ENCODE data around the gene COMMD4. TPM values are rescaled to one million over a fixed set of nuclear protein-coding genes. Genes with fewer than 3 reads are reported as not detected.
"Not testable (repeated sequence)": the region's sequence is repeated elsewhere in the genome, so short reads cannot be mapped to it uniquely, and the experiment has no call there.

The COMMD4 gene
- total RNA-seq, result 106 TPM
- polyA plus RNA-seq, result 99.0 TPM
- long read RNA-seq, donor 1, partial matches to known transcripts, result 0 of 4 reads
- long read RNA-seq, donor 1, other reads (novel, unspliced or antisense), result 0 of 4 reads
- long read RNA-seq, donor 2, result 0 reads
- long read RNA-seq, donor 3, full-length matches to known transcripts, result 53 of 76 reads
- long read RNA-seq, donor 3, partial matches to known transcripts, result 23 of 76 reads
- long read RNA-seq, donor 3, other reads (novel, unspliced or antisense), result 0 of 76 reads
- long read RNA-seq, donor 4, full-length matches to known transcripts, result 31 of 31 reads
- long read RNA-seq, donor 4, partial matches to known transcripts, result 0 of 31 reads
- long read RNA-seq, donor 4, other reads (novel, unspliced or antisense), result 0 of 31 reads
- long read RNA-seq, donor 5, full-length matches to known transcripts, result 62 of 85 reads
- long read RNA-seq, donor 5, partial matches to known transcripts, result 23 of 85 reads
- long read RNA-seq, donor 5, other reads (novel, unspliced or antisense), result 0 of 85 reads
- long read RNA-seq, donor 6, full-length matches to known transcripts, result 18 of 34 reads
- long read RNA-seq, donor 6, partial matches to known transcripts, result 16 of 34 reads
- long read RNA-seq, donor 6, other reads (novel, unspliced or antisense), result 0 of 34 reads
- long read RNA-seq, donor 7, full-length matches to known transcripts, result 34 of 34 reads
- long read RNA-seq, donor 7, partial matches to known transcripts, result 0 of 34 reads
- long read RNA-seq, donor 7, other reads (novel, unspliced or antisense), result 0 of 34 reads
- long read RNA-seq, donor 8, full-length matches to known transcripts, result 20 of 26 reads
- long read RNA-seq, donor 8, partial matches to known transcripts, result 6 of 26 reads
- long read RNA-seq, donor 8, other reads (novel, unspliced or antisense), result 0 of 26 reads
- long read RNA-seq, donor 9, full-length matches to known transcripts, result 26 of 26 reads
- long read RNA-seq, donor 9, partial matches to known transcripts, result 0 of 26 reads
- long read RNA-seq, donor 9, other reads (novel, unspliced or antisense), result 0 of 26 reads
- long read RNA-seq, donor 10, full-length matches to known transcripts, result 25 of 37 reads
- long read RNA-seq, donor 10, partial matches to known transcripts, result 12 of 37 reads
- long read RNA-seq, donor 10, other reads (novel, unspliced or antisense), result 0 of 37 reads

DNA sequence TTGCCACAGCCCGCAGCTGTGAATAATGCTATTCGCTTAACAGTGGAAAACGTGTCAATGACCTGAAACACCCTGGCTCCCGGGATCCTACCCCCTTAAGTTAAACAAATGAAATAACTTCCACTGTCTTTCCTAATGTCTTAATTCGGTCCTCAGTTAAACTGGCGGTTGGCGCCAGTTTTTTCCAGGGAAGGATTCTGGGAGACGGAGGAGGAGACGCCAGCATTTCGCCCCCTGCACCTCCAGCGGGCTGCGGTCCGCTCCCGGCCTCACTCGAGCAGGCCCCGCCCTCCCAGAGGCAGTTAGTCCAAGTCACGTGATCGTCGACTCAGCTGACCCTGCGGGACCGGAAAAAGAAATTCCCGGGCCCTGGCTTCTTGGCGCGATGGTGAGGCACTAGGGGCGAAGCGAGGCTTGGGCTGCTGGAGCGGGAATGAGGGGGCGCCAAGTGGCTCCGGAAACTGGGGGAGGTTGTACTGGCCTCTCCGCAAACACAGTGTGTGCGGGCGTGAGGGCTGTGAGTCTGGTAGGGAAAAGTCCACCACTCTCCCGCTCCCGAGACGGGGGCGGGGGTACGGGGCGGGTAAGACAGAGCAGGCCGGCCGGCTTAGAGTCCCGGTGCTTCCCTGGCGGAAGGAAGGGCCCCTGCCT, at the start of gene COMMD4:
TSS of gene COMMD4 (plus strand) at position 359 of the 651 bp plus-strand sequence. CDS start at position 386, 27 bp downstream.
- 1% methylated on average over 42 of the region's 42 CpGs for WGBS
- H3K36me3 ChIP-seq (ENCODE audit: control insufficient read depth in 2 of 2, insufficient read depth in 2 of 2, low read length in 1 of 2), result peaks cover 13 to 24% of the 10 kb centered on the region in 2 donors
- no peaks in the 10 kb centered on the region for H3K27me3 ChIP-seq (ENCODE audit: control insufficient read depth in 2 of 2, insufficient read depth in 1 of 2, low read length in 1 of 2)
- no peaks in the 10 kb centered on the region for H3K9me3 ChIP-seq (ENCODE audit: control insufficient read depth in 2 of 2, insufficient read depth in 1 of 2, low read length in 1 of 2)
- DNase-seq (ENCODE audit: low read depth in 6 of 9, low spot score in 9 of 9), result peak; percentile 64 to 90 (median 77)
- peaks cover 8 to 10% of the 10 kb centered on the region in 2 donors for H3K4me1 ChIP-seq (ENCODE audit: control insufficient read depth in 2 of 2, insufficient read depth in 2 of 2, low read length in 2 of 2)
- H3K4me3 ChIP-seq (ENCODE audit: low read length in 2 of 2), result peak within 1 kb of the TSS; percentile 62 to 68
- H3K27ac ChIP-seq (ENCODE audit: low read depth in 1 of 2, low read length in 1 of 2), result peak within 1 kb of the TSS; percentile 22 to 73

DNA sequence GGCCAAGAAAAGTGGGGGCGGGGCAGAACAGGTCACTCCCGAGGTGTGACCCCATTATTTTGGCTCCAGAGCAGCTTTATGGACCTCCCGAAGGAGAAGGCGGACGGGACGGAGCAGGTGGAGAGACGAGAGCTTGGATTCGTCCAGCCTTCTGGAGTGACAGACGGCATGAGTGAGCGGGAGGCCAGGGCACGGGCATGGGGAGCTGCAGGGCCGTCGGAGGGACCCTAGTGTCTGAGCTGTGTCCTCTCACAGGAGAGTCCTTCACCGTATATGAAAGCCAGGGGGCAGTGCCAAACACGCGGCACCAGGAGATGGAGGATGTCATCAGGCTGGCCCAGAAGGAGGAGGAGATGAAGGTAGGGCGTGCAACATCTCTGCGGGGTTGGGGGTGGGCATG, 42.2 kb upstream of the COMMD4 start:
- not testable (repeated sequence) for H3K4me3 ChIP-seq (ENCODE audit: low read length in 2 of 2); H3K27ac ChIP-seq (ENCODE audit: low read depth in 1 of 2, low read length in 1 of 2); H3K9me3 ChIP-seq (ENCODE audit: control insufficient read depth in 2 of 2, insufficient read depth in 1 of 2, low read length in 1 of 2); H3K4me1 ChIP-seq (ENCODE audit: control insufficient read depth in 2 of 2, insufficient read depth in 2 of 2, low read length in 2 of 2); H3K36me3 ChIP-seq (ENCODE audit: control insufficient read depth in 2 of 2, insufficient read depth in 2 of 2, low read length in 1 of 2); H3K27me3 ChIP-seq (ENCODE audit: control insufficient read depth in 2 of 2, insufficient read depth in 1 of 2, low read length in 1 of 2); DNase-seq (ENCODE audit: low read depth in 6 of 9, low spot score in 9 of 9)
- 82% methylated on average over 6 of the region's 18 CpGs for WGBS

DNA sequence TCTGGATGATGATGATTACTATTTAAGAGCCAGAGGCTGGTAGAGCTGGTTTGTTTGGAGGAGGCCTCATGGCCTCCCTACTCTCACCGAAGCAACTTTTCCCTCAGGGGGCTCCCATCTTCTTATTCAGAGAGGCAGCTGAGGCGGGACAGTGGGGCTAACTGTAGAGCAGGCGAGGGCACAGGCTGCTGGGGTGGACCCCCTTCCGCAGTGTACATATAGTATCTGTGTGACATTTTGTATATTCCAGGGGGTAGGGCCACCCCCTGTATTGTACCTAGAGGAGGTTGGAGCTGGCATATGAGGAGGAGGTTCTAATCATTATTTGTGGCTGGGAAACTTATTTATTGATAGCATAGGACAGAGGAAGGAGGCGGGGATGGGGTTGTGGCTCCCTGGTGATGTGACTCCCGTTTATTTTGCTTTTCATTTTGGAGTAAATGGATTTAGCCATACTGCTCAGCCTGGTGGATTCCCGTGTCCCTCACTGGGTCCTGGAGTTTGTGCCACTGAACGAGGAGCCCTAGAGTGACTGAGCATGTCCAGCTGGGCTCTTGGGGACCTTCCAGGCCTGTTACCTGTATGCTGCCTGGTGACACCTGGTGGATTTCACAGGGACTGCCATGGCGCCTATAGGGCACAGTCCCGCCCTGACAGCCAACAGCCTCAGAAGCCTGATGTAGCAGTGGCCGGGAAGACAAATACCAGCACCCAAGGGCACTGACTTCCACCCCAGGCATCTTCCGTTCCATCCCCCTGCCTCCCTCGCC, 37.1 kb upstream of the COMMD4 start:
- not testable (repeated sequence) for H3K36me3 ChIP-seq (ENCODE audit: control insufficient read depth in 2 of 2, insufficient read depth in 2 of 2, low read length in 1 of 2); H3K9me3 ChIP-seq (ENCODE audit: control insufficient read depth in 2 of 2, insufficient read depth in 1 of 2, low read length in 1 of 2); H3K4me1 ChIP-seq (ENCODE audit: control insufficient read depth in 2 of 2, insufficient read depth in 2 of 2, low read length in 2 of 2); DNase-seq (ENCODE audit: low read depth in 6 of 9, low spot score in 9 of 9); H3K27ac ChIP-seq (ENCODE audit: low read depth in 1 of 2, low read length in 1 of 2); H3K27me3 ChIP-seq (ENCODE audit: control insufficient read depth in 2 of 2, insufficient read depth in 1 of 2, low read length in 1 of 2); H3K4me3 ChIP-seq (ENCODE audit: low read length in 2 of 2)
- 76% methylated on average over 7 of the region's 13 CpGs for WGBS

DNA sequence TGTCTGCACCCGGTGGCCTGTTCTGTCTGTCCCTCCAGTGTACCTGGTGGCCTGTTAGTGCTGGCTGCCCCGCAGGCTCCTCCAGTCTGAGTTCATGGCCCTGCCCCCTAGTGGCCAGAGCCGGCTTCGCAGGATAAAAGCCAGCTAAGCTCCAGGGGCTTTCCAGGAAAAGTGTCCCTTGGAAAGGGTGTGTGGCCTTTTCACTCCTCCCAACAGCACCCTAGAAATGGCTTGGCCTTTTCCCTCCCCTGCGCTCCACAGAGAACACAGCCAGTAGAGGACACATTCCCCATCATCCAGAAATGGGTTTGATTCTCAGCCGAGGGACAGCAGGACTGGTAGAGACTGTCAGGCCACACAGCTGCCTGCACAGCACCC, 36.6 kb upstream of the COMMD4 start:
- H3K9me3 ChIP-seq (ENCODE audit: control insufficient read depth in 2 of 2, insufficient read depth in 1 of 2, low read length in 1 of 2); H3K27ac ChIP-seq (ENCODE audit: low read depth in 1 of 2, low read length in 1 of 2); H3K27me3 ChIP-seq (ENCODE audit: control insufficient read depth in 2 of 2, insufficient read depth in 1 of 2, low read length in 1 of 2); DNase-seq (ENCODE audit: low read depth in 6 of 9, low spot score in 9 of 9); H3K4me1 ChIP-seq (ENCODE audit: control insufficient read depth in 2 of 2, insufficient read depth in 2 of 2, low read length in 2 of 2); H3K36me3 ChIP-seq (ENCODE audit: control insufficient read depth in 2 of 2, insufficient read depth in 2 of 2, low read length in 1 of 2); H3K4me3 ChIP-seq (ENCODE audit: low read length in 2 of 2): not testable (repeated sequence)
- WGBS, result 25% methylated on average over 6 of the region's 6 CpGs

DNA sequence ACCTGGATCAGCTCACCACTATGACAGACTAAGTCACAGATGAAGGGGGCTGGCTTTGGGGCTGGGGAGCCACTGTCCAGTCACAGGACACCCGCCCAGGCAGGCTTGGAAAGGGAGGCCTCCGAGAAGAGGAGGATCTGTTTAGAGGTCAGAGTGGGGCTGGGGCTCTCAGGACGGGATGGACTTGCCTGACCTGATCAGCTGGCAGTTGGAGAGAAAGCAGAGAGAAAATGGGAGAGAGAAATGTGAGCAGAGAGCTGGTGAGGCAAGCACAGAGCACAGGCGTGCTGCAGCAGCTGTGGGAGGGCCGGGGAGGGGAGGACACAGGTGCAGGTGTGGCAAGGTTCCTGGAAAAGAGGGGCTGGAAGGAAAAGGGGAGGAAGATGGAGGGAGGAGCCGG, 35.8 kb upstream of the COMMD4 start:
- not testable (repeated sequence) for H3K9me3 ChIP-seq (ENCODE audit: control insufficient read depth in 2 of 2, insufficient read depth in 1 of 2, low read length in 1 of 2); DNase-seq (ENCODE audit: low read depth in 6 of 9, low spot score in 9 of 9); H3K4me3 ChIP-seq (ENCODE audit: low read length in 2 of 2); H3K36me3 ChIP-seq (ENCODE audit: control insufficient read depth in 2 of 2, insufficient read depth in 2 of 2, low read length in 1 of 2); H3K4me1 ChIP-seq (ENCODE audit: control insufficient read depth in 2 of 2, insufficient read depth in 2 of 2, low read length in 2 of 2); H3K27ac ChIP-seq (ENCODE audit: low read depth in 1 of 2, low read length in 1 of 2); H3K27me3 ChIP-seq (ENCODE audit: control insufficient read depth in 2 of 2, insufficient read depth in 1 of 2, low read length in 1 of 2)
- WGBS, result 75% methylated on average over 5 of the region's 6 CpGs

DNA sequence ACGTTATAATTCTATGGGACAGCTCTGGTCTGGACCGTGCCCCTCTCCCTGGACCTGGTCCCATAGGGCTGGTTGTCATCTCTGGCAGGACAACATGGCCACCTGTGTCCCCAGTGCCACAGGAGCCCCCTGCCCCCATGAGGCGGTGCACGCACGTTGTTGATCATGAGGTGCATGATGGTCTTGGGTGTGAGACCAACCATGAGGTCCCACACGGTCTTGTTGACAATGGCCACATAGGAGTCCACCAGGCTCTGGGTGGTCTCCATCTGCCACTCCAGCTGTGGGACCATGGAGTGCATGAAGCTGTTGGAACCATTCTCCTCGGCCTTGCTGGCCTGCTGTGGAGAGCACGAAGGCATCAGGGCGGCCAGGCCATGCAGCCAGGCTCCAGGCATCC, 33.5 kb upstream of the COMMD4 start:
- peaks cover 0 to 3% of the 10 kb centered on the region in 2 donors for H3K27me3 ChIP-seq (ENCODE audit: control insufficient read depth in 2 of 2, insufficient read depth in 1 of 2, low read length in 1 of 2)
- no peaks in the 10 kb centered on the region for H3K36me3 ChIP-seq (ENCODE audit: control insufficient read depth in 2 of 2, insufficient read depth in 2 of 2, low read length in 1 of 2)
- 97% methylated on average over 9 of the region's 9 CpGs for WGBS
- H3K27ac ChIP-seq (ENCODE audit: low read depth in 1 of 2, low read length in 1 of 2), result no peak overlapping the region
- DNase-seq (ENCODE audit: low read depth in 6 of 9, low spot score in 9 of 9), result no peak
- H3K9me3 ChIP-seq (ENCODE audit: control insufficient read depth in 2 of 2, insufficient read depth in 1 of 2, low read length in 1 of 2), result no peaks in the 10 kb centered on the region
- no peak overlapping the region for H3K4me3 ChIP-seq (ENCODE audit: low read length in 2 of 2)
- H3K4me1 ChIP-seq (ENCODE audit: control insufficient read depth in 2 of 2, insufficient read depth in 2 of 2, low read length in 2 of 2), result no peaks in the 10 kb centered on the region

DNA sequence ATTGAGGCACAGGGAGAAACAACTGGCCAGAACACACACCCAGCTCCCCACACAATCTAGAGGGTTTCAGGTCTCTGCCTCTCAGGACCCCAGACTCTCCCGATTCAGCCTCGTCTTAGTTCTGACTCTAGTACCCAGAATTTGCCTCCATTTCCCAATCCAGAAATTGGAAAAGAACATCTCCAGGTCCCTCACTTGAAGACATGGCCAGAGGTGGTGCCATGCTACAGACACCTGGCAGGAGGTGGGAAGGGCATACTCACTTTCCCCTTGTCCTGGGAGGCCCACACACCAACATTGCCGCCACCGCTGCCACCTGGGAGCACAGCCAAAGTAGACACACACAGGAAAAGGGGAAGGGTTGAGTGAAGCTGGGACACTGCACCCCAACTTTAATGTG, 33.1 kb upstream of the COMMD4 start:
- H3K9me3 ChIP-seq (ENCODE audit: control insufficient read depth in 2 of 2, insufficient read depth in 1 of 2, low read length in 1 of 2); H3K36me3 ChIP-seq (ENCODE audit: control insufficient read depth in 2 of 2, insufficient read depth in 2 of 2, low read length in 1 of 2); DNase-seq (ENCODE audit: low read depth in 6 of 9, low spot score in 9 of 9); H3K4me3 ChIP-seq (ENCODE audit: low read length in 2 of 2); H3K27me3 ChIP-seq (ENCODE audit: control insufficient read depth in 2 of 2, insufficient read depth in 1 of 2, low read length in 1 of 2); H3K27ac ChIP-seq (ENCODE audit: low read depth in 1 of 2, low read length in 1 of 2); H3K4me1 ChIP-seq (ENCODE audit: control insufficient read depth in 2 of 2, insufficient read depth in 2 of 2, low read length in 2 of 2): not testable (repeated sequence)
- 94% methylated on average over 4 of the region's 4 CpGs for WGBS

DNA sequence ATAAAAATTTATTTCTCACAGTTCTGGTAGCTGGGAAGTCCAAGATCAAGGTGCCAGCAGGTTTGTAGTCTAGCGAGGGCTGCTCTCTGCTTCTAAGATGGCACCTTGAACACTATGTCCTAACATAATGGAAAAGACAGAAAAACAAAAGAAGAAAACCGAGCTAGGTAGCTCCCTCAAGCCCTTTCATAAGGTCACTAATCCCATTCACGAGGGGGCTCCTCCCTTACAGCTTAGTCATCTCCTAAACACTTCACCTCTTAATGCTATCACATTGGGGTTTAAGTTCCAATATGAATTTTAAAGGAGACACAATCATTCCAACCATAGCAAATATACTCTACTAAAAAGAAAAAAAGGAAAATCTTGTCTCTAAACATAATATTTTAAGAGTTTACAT, 29.7 kb upstream of the COMMD4 start:
- H3K27ac ChIP-seq (ENCODE audit: low read depth in 1 of 2, low read length in 1 of 2), result no peak overlapping the region
- WGBS, result 91% methylated on average over 3 of the region's 3 CpGs
- no peak for DNase-seq (ENCODE audit: low read depth in 6 of 9, low spot score in 9 of 9)

More for the DNA sequence above, 29.7 kb upstream of the COMMD4 start:
- Histone ChIP-seq H3K27me3 (ENCODE audit: control insufficient read depth in 2 of 2, insufficient read depth in 1 of 2, low read length in 1 of 2) (peaks cover 0 to 11% of the 10 kb centered on the region in 2 donors), H3K4me3 (ENCODE audit: low read length in 2 of 2) (no peak overlapping the region), H3K4me1 (ENCODE audit: control insufficient read depth in 2 of 2, insufficient read depth in 2 of 2, low read length in 2 of 2) (no peaks in the 10 kb centered on the region), H3K9me3 (ENCODE audit: control insufficient read depth in 2 of 2, insufficient read depth in 1 of 2, low read length in 1 of 2) (no peaks in the 10 kb centered on the region), H3K36me3 (ENCODE audit: control insufficient read depth in 2 of 2, insufficient read depth in 2 of 2, low read length in 1 of 2) (no peaks in the 10 kb centered on the region)
